ENCODE results near the gene CADM1.

DNA sequence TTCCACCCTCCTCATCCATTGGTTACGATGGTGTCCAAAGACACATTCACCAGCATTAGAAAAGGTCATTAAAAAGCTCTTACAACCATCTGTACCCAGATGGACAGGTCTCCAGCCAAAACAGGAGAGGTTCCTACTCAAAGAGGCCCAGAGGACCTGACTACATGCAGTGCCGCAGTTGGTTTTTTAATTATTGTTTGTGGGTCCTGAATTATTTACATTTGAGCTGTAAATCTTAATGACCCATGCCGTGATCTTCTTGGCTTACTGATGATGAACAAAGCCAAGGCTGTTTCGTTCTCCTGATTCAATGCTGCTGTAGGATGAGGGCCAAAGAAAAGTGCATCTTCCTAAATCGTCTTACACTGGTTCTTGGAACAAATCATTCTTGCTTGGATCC, 83.7 kb downstream of the CADM1 start:
- TF ChIP-seq, protein P1, sequence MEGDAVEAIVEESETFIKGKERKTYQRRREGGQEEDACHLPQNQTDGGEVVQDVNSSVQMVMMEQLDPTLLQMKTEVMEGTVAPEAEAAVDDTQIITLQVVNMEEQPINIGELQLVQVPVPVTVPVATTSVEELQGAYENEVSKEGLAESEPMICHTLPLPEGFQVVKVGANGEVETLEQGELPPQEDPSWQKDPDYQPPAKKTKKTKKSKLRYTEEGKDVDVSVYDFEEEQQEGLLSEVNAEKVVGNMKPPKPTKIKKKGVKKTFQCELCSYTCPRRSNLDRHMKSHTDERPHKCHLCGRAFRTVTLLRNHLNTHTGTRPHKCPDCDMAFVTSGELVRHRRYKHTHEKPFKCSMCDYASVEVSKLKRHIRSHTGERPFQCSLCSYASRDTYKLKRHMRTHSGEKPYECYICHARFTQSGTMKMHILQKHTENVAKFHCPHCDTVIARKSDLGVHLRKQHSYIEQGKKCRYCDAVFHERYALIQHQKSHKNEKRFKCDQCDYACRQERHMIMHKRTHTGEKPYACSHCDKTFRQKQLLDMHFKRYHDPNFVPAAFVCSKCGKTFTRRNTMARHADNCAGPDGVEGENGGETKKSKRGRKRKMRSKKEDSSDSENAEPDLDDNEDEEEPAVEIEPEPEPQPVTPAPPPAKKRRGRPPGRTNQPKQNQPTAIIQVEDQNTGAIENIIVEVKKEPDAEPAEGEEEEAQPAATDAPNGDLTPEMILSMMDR (IDR thresholded peaks at IDR 0.05): no peak
- TF ChIP-seq POLR2A (IDR thresholded peaks at IDR 0.05): no peak

All from right lobe of liver (tissue), 4 donors.